BJ (cell line): ENCODE measurements around the gene TIMM10B. TPM values are rescaled to one million over a fixed set of nuclear protein-coding genes. Genes with fewer than 3 reads are reported as not detected.

Source experiments
- CTCF ChIA-PET: fragments of 350-600 bp; formaldehyde crosslinking; extraction: SDS; loops from one replicate; lab custom pipeline; 2021; ENCODE audit warnings: antibody characterized with exemption, inconsistent platforms; lab: Yijun Ruan, JAX
- POLR2A ChIA-PET: fragments of 300-600 bp; sonication (Branson Sonifier 250); formaldehyde crosslinking; extraction: SDS; loops from one replicate; lab custom pipeline; 2021; ENCODE audit warnings: antibody characterized with exemption; lab: Charles Lee
- DNase-seq: peaks from one replicate; pipeline ENCODE4 v3.0.0-alpha.2; 2011; ENCODE audit warnings: low read depth
- H3K27me3 ChIP-seq: 2 replicates; pipeline ENCODE4 v1.6.0; 2011; ENCODE audit warnings: low read length; ENCODE audit not compliant: control insufficient read depth, insufficient read depth
- H3K36me3 ChIP-seq: 2 replicates; pipeline ENCODE4 v1.5.1; 2011; ENCODE audit warnings: low read length; ENCODE audit not compliant: control insufficient read depth, insufficient read depth
- H3K4me3 ChIP-seq: 2 replicates; pipeline ENCODE4 v1.5.1; 2011; ENCODE audit warnings: low read depth, mild to moderate bottlenecking, control low read depth, low read length
- polyA plus RNA-seq: library from polyadenylated mRNA; depleted of rRNA; stranded (reverse); fragments of >200 nt; gene quantifications from 2 replicates; pipeline ENCODE4 v1.2.3, GENCODE V29; 2011
- TF ChIP-seq, protein P1 (sequence below): IDR thresholded peaks from 2 replicates; pipeline ENCODE4 v1.5.1; 2011; ENCODE audit warnings: low read depth, mild to moderate bottlenecking, control low read depth, inconsistent platforms, low read length, moderate library complexity; ENCODE audit not compliant: insufficient read depth

The TIMM10B gene
- polyA plus RNA-seq, 1 experiment: 29.4 TPM

- H3K4me3 ChIP-seq: no peak overlapping the region
- TF ChIP-seq, protein P1, sequence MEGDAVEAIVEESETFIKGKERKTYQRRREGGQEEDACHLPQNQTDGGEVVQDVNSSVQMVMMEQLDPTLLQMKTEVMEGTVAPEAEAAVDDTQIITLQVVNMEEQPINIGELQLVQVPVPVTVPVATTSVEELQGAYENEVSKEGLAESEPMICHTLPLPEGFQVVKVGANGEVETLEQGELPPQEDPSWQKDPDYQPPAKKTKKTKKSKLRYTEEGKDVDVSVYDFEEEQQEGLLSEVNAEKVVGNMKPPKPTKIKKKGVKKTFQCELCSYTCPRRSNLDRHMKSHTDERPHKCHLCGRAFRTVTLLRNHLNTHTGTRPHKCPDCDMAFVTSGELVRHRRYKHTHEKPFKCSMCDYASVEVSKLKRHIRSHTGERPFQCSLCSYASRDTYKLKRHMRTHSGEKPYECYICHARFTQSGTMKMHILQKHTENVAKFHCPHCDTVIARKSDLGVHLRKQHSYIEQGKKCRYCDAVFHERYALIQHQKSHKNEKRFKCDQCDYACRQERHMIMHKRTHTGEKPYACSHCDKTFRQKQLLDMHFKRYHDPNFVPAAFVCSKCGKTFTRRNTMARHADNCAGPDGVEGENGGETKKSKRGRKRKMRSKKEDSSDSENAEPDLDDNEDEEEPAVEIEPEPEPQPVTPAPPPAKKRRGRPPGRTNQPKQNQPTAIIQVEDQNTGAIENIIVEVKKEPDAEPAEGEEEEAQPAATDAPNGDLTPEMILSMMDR: no peak
- ChIA-PET CTCF (interaction anchor here (0.6 to 3.5 kb wide), 9 partner anchors 8 to 185 kb away, joined by 3 to 13 read pairs (median 5); partner anchors contain the start of gene MRPL17), POLR2A (no interaction called here)
- peaks cover 2% of the 10 kb centered on the region; the same call in 1 of the 2 replicates for H3K36me3 ChIP-seq
- DNase-seq: no peak
- no peaks in the 10 kb centered on the region for H3K27me3 ChIP-seq
Measured at GRCh38 chr11:6498544-6498943, 17.2 kb downstream of the TIMM10B start.

DNA sequence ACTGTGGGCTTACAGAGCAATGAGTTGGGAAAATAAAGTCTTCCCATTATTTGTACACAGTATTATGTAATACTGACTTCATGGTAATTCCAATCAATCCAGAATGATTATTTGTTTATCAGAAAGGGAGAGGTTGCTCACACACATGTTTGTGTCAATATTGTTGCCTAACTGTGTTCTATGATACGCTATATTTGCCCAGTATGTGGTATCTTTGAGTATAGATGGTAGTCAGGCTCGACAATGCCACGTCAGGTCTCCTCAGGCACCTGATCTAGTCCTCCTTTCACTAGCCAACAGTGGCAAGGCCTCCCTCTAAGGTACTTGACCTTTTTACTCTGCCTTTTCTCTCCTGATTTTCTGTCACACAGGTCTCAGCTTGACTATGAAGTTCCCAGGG is 21.1 kb downstream of the TIMM10B start:
- peaks cover 2% of the 10 kb centered on the region; the same call in 1 of the 2 replicates for H3K36me3 ChIP-seq
- TF ChIP-seq, protein P1: no peak
- POLR2A ChIA-PET: no interaction called here
- no peaks in the 10 kb centered on the region for H3K27me3 ChIP-seq
- DNase-seq: no peak
- no peak overlapping the region for H3K4me3 ChIP-seq
- CTCF ChIA-PET: interaction anchor here (3.2 to 3.7 kb wide), 2 partner anchors 123 to 124 kb away, joined by 9 to 28 read pairs; no protein-coding TSS in a partner anchor

- ChIA-PET CTCF (interaction anchor here (0.6 to 3.7 kb wide), 8 partner anchors 8 to 191 kb away, joined by 3 to 28 read pairs (median 5); no protein-coding TSS in a partner anchor), POLR2A (no interaction called here)
- Histone ChIP-seq H3K27me3 (no peaks in the 10 kb centered on the region), H3K36me3 (no peaks in the 10 kb centered on the region), H3K4me3 (no peak overlapping the region)
- TF ChIP-seq, protein P1: no peak
- no peak for DNase-seq
Measured at GRCh38 chr11:6504166-6504565, 22.9 kb downstream of the TIMM10B start.

DNA sequence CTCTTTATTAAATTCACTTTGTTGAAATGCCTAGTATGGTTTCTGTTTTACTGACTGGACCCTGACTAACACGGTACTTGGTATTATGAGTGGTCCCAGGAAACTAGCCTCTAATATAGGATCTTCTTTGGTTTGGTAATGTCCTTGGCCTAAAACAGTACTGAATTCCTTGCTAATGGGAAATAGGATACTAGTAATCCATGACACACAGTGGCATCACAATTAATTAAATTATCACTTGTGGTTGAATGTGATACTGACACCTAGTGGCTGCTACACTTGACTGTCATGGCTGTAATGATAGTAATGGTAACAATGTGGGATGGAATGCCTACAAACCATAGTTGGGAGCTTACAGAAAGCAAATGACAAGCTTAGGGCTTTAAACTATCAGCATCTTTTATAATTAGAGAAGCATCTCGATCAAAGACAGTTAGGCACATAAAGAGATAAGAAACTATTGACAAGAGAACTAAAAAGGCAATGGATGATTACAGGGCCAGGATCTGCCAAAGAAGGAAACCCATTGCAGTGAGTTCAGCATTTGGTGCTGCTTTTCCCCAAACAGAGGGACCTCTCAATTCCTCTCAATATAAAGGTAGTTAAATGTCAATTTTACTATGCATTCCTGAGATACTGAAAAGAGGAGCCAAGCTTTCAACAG is 24.4 kb downstream of the TIMM10B start:
- no peaks in the 10 kb centered on the region for H3K27me3 ChIP-seq
- POLR2A ChIA-PET: no interaction called here
- H3K4me3 ChIP-seq: no peak overlapping the region
- DNase-seq: peak; percentile 27
- CTCF ChIA-PET: interaction anchor here (0.6 to 3.7 kb wide), 23 partner anchors 12 to 265 kb away, joined by 3 to 28 read pairs (median 3); partner anchors contain the start of genes SMPD1 and TRIM3
- no peaks in the 10 kb centered on the region for H3K36me3 ChIP-seq
- TF ChIP-seq, protein P1: peak; percentile 66

DNA sequence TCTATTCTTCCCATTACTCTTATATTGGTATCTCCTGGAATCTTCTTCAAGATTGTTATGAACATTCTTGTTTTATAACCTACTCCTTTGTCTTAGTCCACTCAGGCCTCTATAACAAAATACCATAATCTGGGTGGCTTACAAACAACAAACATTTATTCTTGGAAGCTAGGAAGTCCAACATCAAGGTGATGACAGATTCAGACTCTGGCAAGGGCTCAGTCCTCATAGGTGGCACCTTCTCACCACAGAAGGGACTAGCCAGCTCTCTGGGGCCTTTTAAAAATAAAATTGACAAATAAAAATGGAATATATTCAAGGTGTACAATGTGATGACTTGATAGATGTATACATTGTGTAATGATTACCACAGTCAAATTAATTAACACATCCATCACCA is 35.6 kb downstream of the TIMM10B start:
- no peak for DNase-seq
- POLR2A ChIA-PET: no interaction called here
- Histone ChIP-seq H3K36me3 (peaks cover 4% of the 10 kb centered on the region), H3K27me3 (no peaks in the 10 kb centered on the region), H3K4me3 (no peak overlapping the region)
- CTCF ChIA-PET: interaction anchor here (1.2 kb wide), 1 partner anchor 139 kb away, joined by 3 read pairs; no protein-coding TSS in a partner anchor
- TF ChIP-seq, protein P1: no peak
